B cell (primary cell): ENCODE measurements around the gene LPAR5. TPM values are rescaled to one million over a fixed set of nuclear protein-coding genes. Genes with fewer than 3 reads are reported as not detected.
A peak's percentile ranks its signal among the peaks of the same experiment; 100 is the strongest.

Experiments used
- ATAC-seq: fragments of 200-7000 bp; cut with Tn5 transposase; one replicate; pipeline ENCODE4 v1.10.0; 2021; ENCODE audit warnings: low read depth, mild to moderate bottlenecking, moderate number of reproducible peaks, moderate library complexity
- CTCF ChIA-PET: fragments of 350-600 bp; sonication (Branson Sonifier 250); formaldehyde crosslinking; loops from one replicate; lab custom pipeline; 2021; ENCODE audit warnings: antibody characterized with exemption, inconsistent platforms; lab: Charles Lee
- POLR2A ChIA-PET: fragments of 350-600 bp; sonication (Branson Sonifier 250); formaldehyde crosslinking; loops from one replicate; lab custom pipeline; 2021; ENCODE audit warnings: antibody characterized with exemption; lab: Charles Lee
- DNase-seq: peaks from one replicate; pipeline ENCODE4 v3.0.0; 2013
- H2AFZ ChIP-seq: 2 replicates; pipeline ENCODE4 v1.6.1; 2012; ENCODE audit warnings: mild to moderate bottlenecking, low read depth, low read length; ENCODE audit not compliant: insufficient read depth, poor library complexity, severe bottlenecking
- H3K27ac ChIP-seq, 2 donors: 1 replicate in 1 of 2; 2 replicates in 1 of 2; pipeline ENCODE4 v1.5.1; 2012 to 2013; ENCODE audit warnings: low read length in 2 of 2, mild to moderate bottlenecking in 2 of 2, moderate library complexity in 1 of 2
- H3K27me3 ChIP-seq, 4 experiments: fragments of 200-600 bp in 1 of 4; sonication (generic) in 1 of 4; replicated peaks in 1 of 4; 1 replicate in 2 of 4; 2 replicates in 2 of 4; pipeline versions ENCODE4 v1.6.1 to v1.7.0; 2013 to 2016; ENCODE audit warnings: low read length in 3 of 4, mild to moderate bottlenecking in 2 of 4, mixed read lengths in 1 of 4, moderate library complexity in 1 of 4; ENCODE audit not compliant: insufficient read depth in 4 of 4, control insufficient read depth in 3 of 4; ENCODE audit errors: control extremely low read depth in 1 of 4
- H3K36me3 ChIP-seq, 2 experiments: replicated peaks in 1 of 2; 1 replicate in 1 of 2; 2 replicates in 1 of 2; pipeline versions ENCODE4 v1.6.1 to v1.7.1; 2013; ENCODE audit warnings: low read length in 1 of 2; ENCODE audit not compliant: insufficient read depth in 2 of 2, control insufficient read depth in 1 of 2; ENCODE audit errors: control extremely low read depth in 1 of 2, extremely low read depth in 1 of 2
- H3K4me1 ChIP-seq, 2 donors: fragments of 200-600 bp in 1 of 2; sonication (generic) in 1 of 2; 1 replicate in 1 of 2; 2 replicates in 1 of 2; pipeline versions ENCODE4 v1.5.1 to v1.6.1; 2013 to 2017; ENCODE audit warnings: low read length in 2 of 2; ENCODE audit not compliant: control insufficient read depth in 2 of 2, insufficient read depth in 2 of 2
- H3K4me2 ChIP-seq: replicated peaks from 2 replicates; pipeline ENCODE3; 2012; ENCODE audit warnings: mild to moderate bottlenecking, low read depth, low read length; ENCODE audit not compliant: poor library complexity, severe bottlenecking
- H3K4me3 ChIP-seq, 5 experiments: fragments of 200-600 bp in 1 of 5; sonication (generic) in 1 of 5; 1 replicate in 3 of 5; 2 replicates in 2 of 5; pipeline versions ENCODE4 v1.5.1 to v1.7.0; 2011 to 2016; ENCODE audit warnings: low read length in 4 of 5, mild to moderate bottlenecking in 4 of 5, low read depth in 2 of 5, control low read depth in 1 of 5, moderate library complexity in 1 of 5; ENCODE audit not compliant: insufficient read depth in 1 of 5; ENCODE audit errors: control extremely low read depth in 1 of 5, extremely low read depth in 1 of 5
- H3K79me2 ChIP-seq: fragments of 200-600 bp; sonication (generic); one replicate; pipeline ENCODE4 v1.6.0; 2016; ENCODE audit warnings: low read length; ENCODE audit not compliant: control insufficient read depth, insufficient read depth
- H3K9ac ChIP-seq: fragments of 200-600 bp; sonication (generic); 2 replicates; pipeline ENCODE4 v1.6.1; 2017; ENCODE audit warnings: mild to moderate bottlenecking, low read length, moderate library complexity
- H3K9me3 ChIP-seq, 3 donors: one replicate each; pipeline versions ENCODE4 v1.6.1 to v1.7.1; 2013; ENCODE audit warnings: low read length in 2 of 3; ENCODE audit not compliant: control insufficient read depth in 2 of 3, insufficient read depth in 1 of 3; ENCODE audit errors: control extremely low read depth in 1 of 3
- H4K20me1 ChIP-seq: 2 replicates; pipeline ENCODE4 v1.6.0; 2012; ENCODE audit warnings: mild to moderate bottlenecking, low read length; ENCODE audit not compliant: insufficient read depth, control insufficient read depth, poor library complexity, severe bottlenecking
- H3K27ac Mint-ChIP-seq: one replicate; pipeline ENCODE4 v1.8.0; 2021; ENCODE audit warnings: mixed read lengths
- H3K27me3 Mint-ChIP-seq: one replicate; pipeline ENCODE4 v1.8.0; 2021; ENCODE audit warnings: mixed read lengths
- H3K4me1 Mint-ChIP-seq: one replicate; pipeline ENCODE4 v1.8.0; 2021; ENCODE audit warnings: mixed read lengths
- H3K4me3 Mint-ChIP-seq: one replicate; pipeline ENCODE4 v1.8.0; 2021; ENCODE audit warnings: mixed read lengths
- H3K9me3 Mint-ChIP-seq: one replicate; pipeline ENCODE4 v1.8.0; 2022; ENCODE audit warnings: mixed read lengths; ENCODE audit not compliant: insufficient read depth
- EZH2 ChIP-seq: IDR thresholded peaks from 2 replicates; pipeline ENCODE4 v1.6.1; 2012; ENCODE audit warnings: borderline replicate concordance, low read depth, mild to moderate bottlenecking, moderate library complexity, low read length; ENCODE audit not compliant: insufficient read depth, poor library complexity, severe bottlenecking
- WGBS: methylation state at CpG from one replicate; pipeline ENCODE4 v1.1.5; 2013; ENCODE audit warnings: missing lambda C conversion rate; ENCODE audit not compliant: insufficient coverage; 5-methylcytosine and 5-hydroxymethylcytosine counted together
- intact Hi-C: fragments of 100-400 bp; cut with micrococcal nuclease; formaldehyde crosslinking; loops from one replicate; pipeline ENCODE4 v1.10.0; 2022
- polyA plus RNA-seq: library from polyadenylated mRNA; depleted of rRNA; stranded (reverse); fragments of >200 nt; gene quantifications from 2 replicates; pipeline ENCODE4 v1.2.3, GENCODE V29; 2012
- total RNA-seq, 2 donors: library from RNA; stranded (reverse); fragments of 120-200 nt in 1 of 2; gene quantifications; 1 replicate in 1 of 2; 2 replicates in 1 of 2; pipeline versions ENCODE4 v1.2.3 to v1.2.4, GENCODE V29; 2013 to 2022
- TF ChIP-seq, protein P1 (sequence below): fragments of 200-600 bp; IDR thresholded peaks from one replicate; pipeline ENCODE4 v1.8.0; 2022; ENCODE audit warnings: antibody characterized with exemption, mild to moderate bottlenecking

LPAR5 gene
- total and polyA plus RNA-seq, 2 donors (not counting 1 experiment from before 2014, with no cell fraction given): 29.0 to 59.6 TPM

DNA sequence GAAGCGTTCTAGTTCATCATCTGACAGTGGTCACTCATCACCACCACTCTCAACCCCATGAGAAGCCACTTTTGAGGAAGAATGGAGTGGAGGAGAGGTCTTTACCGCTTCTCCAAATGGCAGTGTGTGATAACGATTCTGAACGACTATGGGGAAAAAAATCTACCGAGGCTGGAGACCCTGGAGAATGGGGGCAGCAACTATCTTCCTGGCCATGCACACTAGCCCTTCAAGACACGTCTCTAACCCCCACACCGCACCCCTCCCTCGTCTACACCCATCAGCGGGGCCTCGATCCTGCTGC, 26.8 kb upstream of the LPAR5 start:
- Mint-ChIP-seq H3K4me3 (peak overlapping the region; percentile 93), H3K27me3 (no peaks in the 10 kb centered on the region), H3K4me1 (peaks cover 28% of the 10 kb centered on the region), H3K9me3 (no peaks in the 10 kb centered on the region), H3K27ac (peak overlapping the region; percentile 92)
- Histone ChIP-seq H3K4me3 (peak overlapping the region; percentile 62 to 94 (median 90)), H3K27me3 (no peaks in the 10 kb centered on the region), H3K36me3 (peaks cover 0 to 20% of the 10 kb centered on the region in 2 experiments), H2AFZ (peak overlapping the region; percentile 96), H3K9ac (peak overlapping the region; percentile 81), H3K27ac (peak overlapping the region; percentile 62 to 76), H3K9me3 (no peaks in the 10 kb centered on the region), H3K4me1 (peaks cover 15 to 19% of the 10 kb centered on the region in 2 donors), H4K20me1 (peaks cover 10% of the 10 kb centered on the region), H3K4me2 (peak overlapping the region; percentile 84), H3K79me2 (peaks cover 51% of the 10 kb centered on the region)
- TF ChIP-seq EZH2: no peak
- TF ChIP-seq, protein P1, sequence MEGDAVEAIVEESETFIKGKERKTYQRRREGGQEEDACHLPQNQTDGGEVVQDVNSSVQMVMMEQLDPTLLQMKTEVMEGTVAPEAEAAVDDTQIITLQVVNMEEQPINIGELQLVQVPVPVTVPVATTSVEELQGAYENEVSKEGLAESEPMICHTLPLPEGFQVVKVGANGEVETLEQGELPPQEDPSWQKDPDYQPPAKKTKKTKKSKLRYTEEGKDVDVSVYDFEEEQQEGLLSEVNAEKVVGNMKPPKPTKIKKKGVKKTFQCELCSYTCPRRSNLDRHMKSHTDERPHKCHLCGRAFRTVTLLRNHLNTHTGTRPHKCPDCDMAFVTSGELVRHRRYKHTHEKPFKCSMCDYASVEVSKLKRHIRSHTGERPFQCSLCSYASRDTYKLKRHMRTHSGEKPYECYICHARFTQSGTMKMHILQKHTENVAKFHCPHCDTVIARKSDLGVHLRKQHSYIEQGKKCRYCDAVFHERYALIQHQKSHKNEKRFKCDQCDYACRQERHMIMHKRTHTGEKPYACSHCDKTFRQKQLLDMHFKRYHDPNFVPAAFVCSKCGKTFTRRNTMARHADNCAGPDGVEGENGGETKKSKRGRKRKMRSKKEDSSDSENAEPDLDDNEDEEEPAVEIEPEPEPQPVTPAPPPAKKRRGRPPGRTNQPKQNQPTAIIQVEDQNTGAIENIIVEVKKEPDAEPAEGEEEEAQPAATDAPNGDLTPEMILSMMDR: no peak
- intact Hi-C loops: no loop called here
- ChIA-PET CTCF (interaction anchor here (2.9 kb wide), 1 partner anchor 27 kb away, joined by 10 read pairs; the partner anchor contains the start of gene ZNF384), POLR2A (interaction anchor here (0.7 kb wide), 1 partner anchor 189 kb away, joined by 3 read pairs; the partner anchor contains the start of gene USP5)
- ATAC-seq: peak; percentile 50
- no peak for DNase-seq
- WGBS: 0% methylated on average over 7 of the region's 10 CpGs

DNA sequence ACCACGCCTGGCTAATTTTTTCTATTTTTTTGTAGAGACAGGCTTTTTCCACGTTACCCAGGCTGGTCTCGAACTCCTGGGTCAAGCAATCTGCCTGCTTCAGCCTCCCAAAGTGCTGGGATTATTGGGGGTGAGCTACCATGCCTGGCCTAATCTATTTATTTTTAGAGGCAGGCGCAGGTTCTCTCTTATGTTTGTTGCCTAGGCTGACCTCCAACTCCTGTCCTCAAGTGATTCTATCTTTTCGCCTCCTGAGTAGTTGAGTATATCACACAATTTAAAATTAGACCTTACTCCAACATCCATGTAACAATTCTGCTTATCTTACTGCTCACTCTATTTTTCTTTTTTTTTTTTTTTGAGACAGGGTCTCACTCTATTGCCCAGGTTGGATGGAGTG, 18.2 kb upstream of the LPAR5 start:
- Histone ChIP-seq H3K36me3 (peaks cover 3 to 62% of the 10 kb centered on the region in 2 experiments), H3K9ac (no peak overlapping the region), H3K79me2 (peaks cover 47% of the 10 kb centered on the region), H3K27me3 (no peaks in the 10 kb centered on the region), H3K4me2 (no peak overlapping the region), H4K20me1 (peaks cover 22% of the 10 kb centered on the region), H3K4me3 (no peak overlapping the region), H3K4me1 (no peaks in the 10 kb centered on the region), H3K9me3 (no peaks in the 10 kb centered on the region), H2AFZ (no peak overlapping the region), H3K27ac (no peak overlapping the region)
- H3K27ac Mint-ChIP-seq: no peak overlapping the region
- peaks cover 8% of the 10 kb centered on the region for H3K4me1 Mint-ChIP-seq
- no peaks in the 10 kb centered on the region for H3K27me3 Mint-ChIP-seq
- POLR2A ChIA-PET: interaction anchor here (0.7 kb wide), 1 partner anchor 212 kb away, joined by 3 read pairs; no protein-coding TSS in a partner anchor
- WGBS: 83% methylated on average over 1 of the region's 5 CpGs
- no peak for ATAC-seq
- no peak overlapping the region for H3K4me3 Mint-ChIP-seq
- no peaks in the 10 kb centered on the region for H3K9me3 Mint-ChIP-seq
- no peak for TF ChIP-seq EZH2
- intact Hi-C loops: no loop called here
- CTCF ChIA-PET: interaction anchor here (1.0 kb wide), 1 partner anchor 19 kb away, joined by 3 read pairs; the partner anchor contains the start of gene LPAR5
- DNase-seq: no peak
